SU-DHL-6 (cell line): ENCODE measurements around the gene URM1.

Source experiments
- CTCF ChIP-seq: fragments of 200-600 bp; sonication (generic); IDR thresholded peaks from one replicate; pipeline ENCODE4 v1.5.1; 2017; ENCODE audit warnings: antibody characterized with exemption, mild to moderate bottlenecking, low read length, moderate library complexity; ENCODE audit not compliant: insufficient read depth, poor library complexity, severe bottlenecking
- EZH2phosphoT487 ChIP-seq: fragments of 200-600 bp; sonication (generic), shearing (Covaris generic); conservative IDR thresholded peaks from 2 replicates; pipeline ENCODE4 v1.6.1; 2018; ENCODE audit warnings: mild to moderate bottlenecking, antibody characterized with exemption, low read length, moderate library complexity, mixed read lengths

- TF ChIP-seq CTCF (no peak), EZH2phosphoT487 (no peak)
Observed at GRCh38 chr9:128344931-128345605, 26.1 kb upstream of the URM1 start.
